Duodenal mucosa (tissue), 2 donors: ENCODE measurements around the gene HSCB.
A peak's percentile ranks its signal among the peaks of the same experiment; 100 is the strongest.

Experiments
- H3K27ac ChIP-seq: one replicate; pipeline ENCODE4 v1.7.0; 2013; ENCODE audit warnings: low read depth, low read length
- H3K27me3 ChIP-seq, 2 donors: one replicate each; pipeline ENCODE4 v1.7.0; 2013; ENCODE audit warnings: low read length in 2 of 2, control low read depth in 1 of 2; ENCODE audit not compliant: insufficient read depth in 2 of 2, control insufficient read depth in 1 of 2
- H3K36me3 ChIP-seq, 2 donors: one replicate each; pipeline ENCODE4 v1.7.0; 2013; ENCODE audit warnings: low read length in 2 of 2, control low read depth in 1 of 2; ENCODE audit not compliant: insufficient read depth in 2 of 2, control insufficient read depth in 1 of 2
- H3K4me1 ChIP-seq, 2 donors: one replicate each; pipeline ENCODE4 v1.7.0; 2013; ENCODE audit warnings: low read length in 2 of 2, control low read depth in 1 of 2; ENCODE audit not compliant: insufficient read depth in 2 of 2, control insufficient read depth in 1 of 2
- H3K4me3 ChIP-seq, 2 donors: one replicate each; pipeline ENCODE4 v1.7.0; 2013; ENCODE audit warnings: low read length in 2 of 2, low read depth in 1 of 2
- H3K9ac ChIP-seq, 2 donors: one replicate each; pipeline ENCODE4 v1.7.0; 2013; ENCODE audit warnings: low read length in 2 of 2, low read depth in 1 of 2
- H3K9me3 ChIP-seq, 2 donors: one replicate each; pipeline ENCODE4 v1.7.0; 2013; ENCODE audit warnings: low read length in 2 of 2, control low read depth in 1 of 2; ENCODE audit not compliant: control insufficient read depth in 1 of 2

The HSCB gene

GRCh38 chr22:28788601-28789000 is 46.8 kb downstream of the HSCB start:
- Histone ChIP-seq H3K4me3 (no peak overlapping the region), H3K36me3 (peaks cover 12 to 42% of the 10 kb centered on the region in 2 donors), H3K4me1 (peaks cover 14 to 21% of the 10 kb centered on the region in 2 donors), H3K27ac (no peak overlapping the region), H3K9ac (no peak overlapping the region), H3K27me3 (no peaks in the 10 kb centered on the region), H3K9me3 (no peaks in the 10 kb centered on the region)

- H3K9ac ChIP-seq, result no peak overlapping the region
- H3K27me3 ChIP-seq, result no peaks in the 10 kb centered on the region
- H3K27ac ChIP-seq, result no peak overlapping the region
- H3K4me1 ChIP-seq, result peaks cover 9 to 14% of the 10 kb centered on the region in 2 donors
- no peak overlapping the region for H3K4me3 ChIP-seq
- no peaks in the 10 kb centered on the region for H3K9me3 ChIP-seq
- H3K36me3 ChIP-seq, result peaks cover 27 to 43% of the 10 kb centered on the region in 2 donors
Observed at GRCh38 chr22:28791124-28791523, 49.3 kb downstream of the HSCB start.

GRCh38 chr22:28791841-28792490 is 50.1 kb downstream of the HSCB start:
- H3K9ac ChIP-seq, result no peak overlapping the region
- no peaks in the 10 kb centered on the region for H3K27me3 ChIP-seq
- peaks cover 31 to 46% of the 10 kb centered on the region in 2 donors for H3K36me3 ChIP-seq
- H3K27ac ChIP-seq, result no peak overlapping the region
- peaks cover 18 to 22% of the 10 kb centered on the region in 2 donors for H3K4me1 ChIP-seq
- H3K9me3 ChIP-seq, result no peaks in the 10 kb centered on the region
- H3K4me3 ChIP-seq, result no peak overlapping the region

GRCh38 chr22:28792491-28793383 is 50.9 kb downstream of the HSCB start:
- no peak overlapping the region for H3K4me3 ChIP-seq
- H3K9me3 ChIP-seq, result no peaks in the 10 kb centered on the region
- H3K9ac ChIP-seq, result no peak overlapping the region
- H3K27me3 ChIP-seq, result no peaks in the 10 kb centered on the region
- H3K4me1 ChIP-seq, result peaks cover 19 to 25% of the 10 kb centered on the region in 2 donors
- H3K27ac ChIP-seq, result no peak overlapping the region
- H3K36me3 ChIP-seq, result peaks cover 31 to 48% of the 10 kb centered on the region in 2 donors

GRCh38 chr22:28793976-28794584 is 52.2 kb downstream of the HSCB start:
- Histone ChIP-seq H3K4me1 (peaks cover 23 to 25% of the 10 kb centered on the region in 2 donors), H3K27ac (no peak overlapping the region), H3K9ac (no peak overlapping the region)

GRCh38 chr22:28795071-28795693 is 53.3 kb downstream of the HSCB start:
- Histone ChIP-seq H3K27me3 (no peaks in the 10 kb centered on the region), H3K36me3 (peaks cover 36 to 42% of the 10 kb centered on the region in 2 donors), H3K4me3 (no peak overlapping the region), H3K9ac (peak overlapping the region in 1 of 2 donors; percentile 8), H3K27ac (no peak overlapping the region), H3K9me3 (no peaks in the 10 kb centered on the region), H3K4me1 (peaks cover 23 to 25% of the 10 kb centered on the region in 2 donors)

More at GRCh38 chr22:28793976-28794584, 52.2 kb downstream of the HSCB start:
- Histone ChIP-seq H3K36me3 (peaks cover 36 to 45% of the 10 kb centered on the region in 2 donors), H3K27me3 (no peaks in the 10 kb centered on the region), H3K4me3 (no peak overlapping the region), H3K9me3 (no peaks in the 10 kb centered on the region)

GRCh38 chr22:28795932-28796856 is 54.4 kb downstream of the HSCB start:
- Histone ChIP-seq H3K36me3 (peaks cover 36 to 42% of the 10 kb centered on the region in 2 donors), H3K4me1 (peaks cover 23 to 25% of the 10 kb centered on the region in 2 donors)

GRCh38 chr22:28798810-28799605 is 57.2 kb downstream of the HSCB start:
- Histone ChIP-seq H3K4me3 (peak overlapping the region; percentile 88 to 99), H3K27me3 (no peaks in the 10 kb centered on the region), H3K27ac (peak overlapping the region; percentile 98), H3K4me1 (peaks cover 31 to 36% of the 10 kb centered on the region in 2 donors), H3K36me3 (peaks cover 34 to 35% of the 10 kb centered on the region in 2 donors), H3K9me3 (no peaks in the 10 kb centered on the region), H3K9ac (peak overlapping the region; percentile 96 to 97)

More at GRCh38 chr22:28795932-28796856, 54.4 kb downstream of the HSCB start:
- H3K9ac ChIP-seq, result peak overlapping the region in 1 of 2 donors; percentile 48
- no peak overlapping the region for H3K27ac ChIP-seq
- peak overlapping the region; percentile 12 to 23 for H3K4me3 ChIP-seq
- H3K27me3 ChIP-seq, result no peaks in the 10 kb centered on the region
- H3K9me3 ChIP-seq, result no peaks in the 10 kb centered on the region
